ENCODE data around the gene CXCR5.

GRCh38 chr11:118876286-118876685 lies 7.4 kb upstream of the CXCR5 start:
- TF ChIP-seq CTCF (IDR thresholded peaks at IDR 0.05), result no peak
- TF ChIP-seq POLR2A (IDR thresholded peaks at IDR 0.05), result no peak
- TF ChIP-seq EP300 (IDR thresholded peaks at IDR 0.05; ENCODE audit: low read depth), result no peak
